HG02642 (cell line): ENCODE data around the gene UGGT1.
"Not testable (repeated sequence)": the region's sequence is repeated elsewhere in the genome, so short reads cannot be mapped to it uniquely, and the experiment has no call there.

Source experiments
- ATAC-seq: cut with Tn5 transposase; IDR thresholded peaks from one replicate; pipeline ENCODE4 v1.9.1; 2021; ENCODE audit warnings: mild to moderate bottlenecking; ENCODE audit not compliant: unreplicated experiment, poor library complexity

The UGGT1 gene

GRCh38 chr2:128208631-128209324 lies 117.8 kb downstream of the UGGT1 start:
- ATAC-seq, result not testable (repeated sequence)

GRCh38 chr2:128214251-128214650 lies 123.3 kb downstream of the UGGT1 start:
- no peak for ATAC-seq

GRCh38 chr2:128214866-128215460 lies 124.0 kb downstream of the UGGT1 start:
- ATAC-seq, result no peak

GRCh38 chr2:128215897-128216642 lies 125.1 kb downstream of the UGGT1 start:
- no peak for ATAC-seq

- no peak for ATAC-seq
Measured at GRCh38 chr2:128217671-128218070, 126.7 kb downstream of the UGGT1 start.

GRCh38 chr2:128219891-128220290 lies 128.9 kb downstream of the UGGT1 start:
- no peak for ATAC-seq

GRCh38 chr2:128227862-128228261 lies 136.9 kb downstream of the UGGT1 start:
- ATAC-seq, result no peak

- no peak for ATAC-seq
Measured at GRCh38 chr2:128228894-128229293, 137.9 kb downstream of the UGGT1 start.

GRCh38 chr2:128232965-128233789 lies 142.2 kb downstream of the UGGT1 start:
- peak; percentile 98 for ATAC-seq

GRCh38 chr2:128233790-128234395 lies 142.9 kb downstream of the UGGT1 start:
- no peak for ATAC-seq

- ATAC-seq, result no peak
Measured at GRCh38 chr2:128234613-128235012, 143.6 kb downstream of the UGGT1 start.

GRCh38 chr2:128235581-128235980 lies 144.6 kb downstream of the UGGT1 start:
- ATAC-seq, result no peak

- ATAC-seq, result no peak
Measured at GRCh38 chr2:128236491-128237035, 145.6 kb downstream of the UGGT1 start.

- no peak for ATAC-seq
Measured at GRCh38 chr2:128237081-128237534, 146.1 kb downstream of the UGGT1 start.

GRCh38 chr2:128237911-128238697 lies 147.1 kb downstream of the UGGT1 start:
- no peak for ATAC-seq

- no peak for ATAC-seq
Measured at GRCh38 chr2:128241896-128242295, 150.9 kb downstream of the UGGT1 start.
